Esophagus squamous epithelium (tissue), 4 donors: ENCODE measurements around the gene MRGPRF.

ENCODE experiments used
- CTCF ChIP-seq, 6 experiments: fragments of 450-650 bp in 4 of 6; fragments of 200-600 bp in 2 of 6; sonication (generic) in 2 of 6; IDR thresholded peaks; one replicate each; pipeline ENCODE4 v1.5.1; 2016 to 2019; ENCODE audit warnings: antibody characterized with exemption in 6 of 6, mild to moderate bottlenecking in 4 of 6, moderate library complexity in 4 of 6
- POLR2A ChIP-seq, 4 donors: fragments of 450-650 bp; IDR thresholded peaks; one replicate each; pipeline ENCODE4 v1.6.1; 2017; ENCODE audit warnings: antibody characterized with exemption in 4 of 4, mild to moderate bottlenecking in 4 of 4, moderate library complexity in 3 of 4

GRCh38 chr11:69048694-69049489 lies 35.8 kb upstream of the MRGPRF start, which contains the start of gene TPCN2:
- TF ChIP-seq POLR2A (IDR thresholded peaks at IDR 0.05) (peak in 2 of 4 donors; percentile 62 to 87), CTCF (IDR thresholded peaks at IDR 0.05) (peak in 1 of 6 experiments; percentile 4)
